Measurements from ENCODE around the gene FBXO31. TPM values are rescaled to one million over a fixed set of nuclear protein-coding genes. Genes with fewer than 3 reads are reported as not detected.
A peak's percentile ranks its signal among the peaks of the same experiment; 100 is the strongest.
"Not testable (repeated sequence)": the region's sequence is repeated elsewhere in the genome, so short reads cannot be mapped to it uniquely, and the experiment has no call there.

The FBXO31 gene
- total RNA-seq, 2 experiments from 2014 or later = 35.7 to 38.9 TPM

DNA sequence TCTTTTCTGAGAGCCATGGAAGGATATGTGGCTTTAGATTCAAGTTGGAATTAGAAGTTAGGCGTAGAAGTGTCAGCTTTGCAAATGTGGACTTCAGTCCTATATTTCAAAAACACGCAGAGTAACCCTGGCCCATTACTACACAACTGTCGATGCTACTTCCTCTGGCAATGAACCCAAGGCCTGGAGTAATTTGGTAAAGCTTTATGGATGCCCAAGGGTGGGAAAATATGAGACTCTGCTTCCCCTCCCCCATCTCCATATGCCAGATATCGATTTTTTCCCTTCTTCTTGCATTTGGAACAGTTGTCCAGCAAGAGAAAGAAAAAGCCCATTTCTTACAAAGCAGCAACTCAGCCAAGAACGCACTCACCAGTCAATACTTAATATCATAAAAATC lies 5.7 kb upstream of the FBXO31 start:
- Histone ChIP-seq H3K9me3 (ENCODE audit: control insufficient read depth in 1 of 2, insufficient read depth in 1 of 2, low read length in 2 of 2) (no peaks in the 10 kb centered on the region), H3K4me1 (ENCODE audit: insufficient read depth, low read length) (peaks cover 53% of the 10 kb centered on the region), H3K36me3 (ENCODE audit: insufficient read depth, low read length) (no peaks in the 10 kb centered on the region), H3K4me3 (ENCODE audit: low read length) (no peak overlapping the region), H3K27me3 (ENCODE audit: control insufficient read depth in 1 of 2, insufficient read depth in 2 of 2, low read length in 2 of 2) (no peaks in the 10 kb centered on the region), H3K27ac (ENCODE audit: low read depth in 1 of 2, low read length in 2 of 2) (no peak overlapping the region)
- peak overlapping the region; percentile 39 for H3K4me3 Mint-ChIP-seq
- ATAC-seq (ENCODE audit: poor library complexity) (no peak), DNase-seq (no peak)
- intact Hi-C loops (cut with DNase I, micrococcal nuclease) = loop anchor here in 1 of 2 experiments (10.0 kb wide), 2 partner anchors 476 to 1066 kb away; partner anchors contain the start of genes SLC7A5 and ZFPM1
- H3K4me1 Mint-ChIP-seq (ENCODE audit: low read depth) = peaks cover 56% of the 10 kb centered on the region
- TF ChIP-seq, protein P1, sequence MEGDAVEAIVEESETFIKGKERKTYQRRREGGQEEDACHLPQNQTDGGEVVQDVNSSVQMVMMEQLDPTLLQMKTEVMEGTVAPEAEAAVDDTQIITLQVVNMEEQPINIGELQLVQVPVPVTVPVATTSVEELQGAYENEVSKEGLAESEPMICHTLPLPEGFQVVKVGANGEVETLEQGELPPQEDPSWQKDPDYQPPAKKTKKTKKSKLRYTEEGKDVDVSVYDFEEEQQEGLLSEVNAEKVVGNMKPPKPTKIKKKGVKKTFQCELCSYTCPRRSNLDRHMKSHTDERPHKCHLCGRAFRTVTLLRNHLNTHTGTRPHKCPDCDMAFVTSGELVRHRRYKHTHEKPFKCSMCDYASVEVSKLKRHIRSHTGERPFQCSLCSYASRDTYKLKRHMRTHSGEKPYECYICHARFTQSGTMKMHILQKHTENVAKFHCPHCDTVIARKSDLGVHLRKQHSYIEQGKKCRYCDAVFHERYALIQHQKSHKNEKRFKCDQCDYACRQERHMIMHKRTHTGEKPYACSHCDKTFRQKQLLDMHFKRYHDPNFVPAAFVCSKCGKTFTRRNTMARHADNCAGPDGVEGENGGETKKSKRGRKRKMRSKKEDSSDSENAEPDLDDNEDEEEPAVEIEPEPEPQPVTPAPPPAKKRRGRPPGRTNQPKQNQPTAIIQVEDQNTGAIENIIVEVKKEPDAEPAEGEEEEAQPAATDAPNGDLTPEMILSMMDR (IDR thresholded peaks at IDR 0.05) = no peak
- no peaks in the 10 kb centered on the region for H3K9me3 Mint-ChIP-seq
- H3K27ac Mint-ChIP-seq = peak overlapping the region; percentile 98
- POLR2A ChIA-PET = interaction anchor here (0.7 kb wide), 1 partner anchor 54 kb away, joined by 4 read pairs; no protein-coding TSS in a partner anchor
- CTCF ChIA-PET = no interaction called here
- peaks cover 20% of the 10 kb centered on the region for H3K36me3 Mint-ChIP-seq (ENCODE audit: low read depth)
- no peaks in the 10 kb centered on the region for H3K27me3 Mint-ChIP-seq

DNA sequence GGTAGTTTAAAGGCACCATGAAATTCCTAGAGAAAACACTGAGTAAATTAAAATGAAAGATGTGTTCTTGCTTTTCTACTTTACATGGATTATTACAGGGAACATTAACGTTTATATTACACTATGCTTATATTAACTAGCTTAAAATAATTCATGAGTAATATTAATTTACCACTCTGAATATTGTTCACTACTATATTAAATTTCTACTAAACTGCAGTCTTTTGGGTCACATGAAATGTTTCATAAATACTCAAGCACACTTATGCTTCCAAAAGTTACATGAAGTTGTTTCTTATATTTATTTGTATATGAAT lies 5.2 kb upstream of the FBXO31 start:
- H3K4me1 Mint-ChIP-seq (ENCODE audit: low read depth) = peaks cover 55% of the 10 kb centered on the region
- Histone ChIP-seq H3K27me3 (ENCODE audit: control insufficient read depth in 1 of 2, insufficient read depth in 2 of 2, low read length in 2 of 2) (no peaks in the 10 kb centered on the region), H3K9me3 (ENCODE audit: control insufficient read depth in 1 of 2, insufficient read depth in 1 of 2, low read length in 2 of 2) (no peaks in the 10 kb centered on the region), H3K27ac (ENCODE audit: low read depth in 1 of 2, low read length in 2 of 2) (peak overlapping the region; percentile 70 to 82), H3K4me3 (ENCODE audit: low read length) (peak overlapping the region; percentile 8), H3K4me1 (ENCODE audit: insufficient read depth, low read length) (peaks cover 55% of the 10 kb centered on the region), H3K36me3 (ENCODE audit: insufficient read depth, low read length) (no peaks in the 10 kb centered on the region)
- peak overlapping the region; percentile 79 for H3K4me3 Mint-ChIP-seq
- peaks cover 4% of the 10 kb centered on the region for H3K27me3 Mint-ChIP-seq
- H3K9me3 Mint-ChIP-seq = no peaks in the 10 kb centered on the region
- TF ChIP-seq, protein P1 (IDR thresholded peaks at IDR 0.05) = no peak
- peak overlapping the region; percentile 98 for H3K27ac Mint-ChIP-seq
- ATAC-seq (ENCODE audit: poor library complexity) (no peak), DNase-seq (no peak)
- intact Hi-C loops (cut with DNase I, micrococcal nuclease) = loop anchor here in 1 of 2 experiments (10.0 kb wide), 2 partner anchors 476 to 1066 kb away; partner anchors contain the start of genes SLC7A5 and ZFPM1
- CTCF ChIA-PET = no interaction called here
- POLR2A ChIA-PET = interaction anchor here (0.7 to 1.9 kb wide), 7 partner anchors 53 to 563 kb away, joined by 3 to 15 read pairs (median 4); partner anchors contain the start of genes BANP, C16orf95 and KLHDC4
- H3K36me3 Mint-ChIP-seq (ENCODE audit: low read depth) = peaks cover 22% of the 10 kb centered on the region

DNA sequence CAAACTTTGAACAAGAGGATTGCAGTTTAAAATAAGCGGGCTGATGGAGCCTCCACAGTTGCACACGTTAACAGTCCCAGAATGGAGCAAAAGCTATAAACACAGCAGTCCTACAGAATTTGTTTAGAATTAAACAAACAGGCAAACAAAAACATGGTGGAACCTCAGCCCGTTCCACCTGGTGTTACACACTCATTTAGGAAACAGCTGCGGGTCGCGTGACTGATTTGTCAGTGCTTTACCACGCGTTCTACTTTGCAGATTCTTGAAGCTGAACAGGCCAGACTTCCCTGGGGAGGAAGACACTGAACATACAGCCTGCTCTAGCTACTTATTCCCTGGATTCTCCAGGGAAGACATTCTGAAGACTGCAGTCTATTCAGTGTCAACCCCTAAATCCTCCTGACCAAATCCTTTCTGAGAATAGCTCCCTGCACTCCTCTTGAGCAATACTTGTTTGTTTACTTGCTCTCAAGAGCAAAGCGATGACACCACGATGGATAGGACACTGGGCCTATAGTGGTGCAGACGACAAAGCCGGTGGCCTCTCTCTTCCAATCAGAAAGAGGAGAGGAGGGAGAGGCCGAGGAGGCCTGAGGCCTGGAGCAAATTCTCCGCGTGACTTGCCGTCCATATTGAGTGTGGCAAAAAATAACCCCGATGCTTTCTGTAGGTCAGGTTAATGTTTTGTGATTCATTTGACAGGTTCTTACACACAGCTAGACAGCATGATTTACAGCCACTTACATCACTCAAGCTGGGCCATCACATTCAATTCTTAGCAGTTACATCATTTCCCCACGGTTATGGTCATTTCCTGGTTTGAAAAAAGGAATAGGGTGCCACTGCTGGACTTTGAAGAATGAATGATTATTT lies 4.6 kb upstream of the FBXO31 start:
- no peaks in the 10 kb centered on the region for H3K9me3 Mint-ChIP-seq
- no peaks in the 10 kb centered on the region for H3K36me3 ChIP-seq (ENCODE audit: insufficient read depth, low read length)
- peak overlapping the region; percentile 98 for H3K27ac Mint-ChIP-seq
- peaks cover 49% of the 10 kb centered on the region for H3K4me1 Mint-ChIP-seq (ENCODE audit: low read depth)
- DNase-seq (peak; percentile 74 to 97 (median 82)), ATAC-seq (ENCODE audit: poor library complexity) (peak; percentile 71)
- no peaks in the 10 kb centered on the region for H3K9me3 ChIP-seq (ENCODE audit: control insufficient read depth in 1 of 2, insufficient read depth in 1 of 2, low read length in 2 of 2)
- peak overlapping the region; percentile 79 for H3K4me3 Mint-ChIP-seq
- peaks cover 4% of the 10 kb centered on the region for H3K27me3 Mint-ChIP-seq
- intact Hi-C loops (cut with DNase I, micrococcal nuclease) = loop anchor here in 1 of 2 experiments (10.0 kb wide), 2 partner anchors 477 to 1067 kb away; partner anchors contain the start of genes SLC7A5 and ZFPM1
- ChIA-PET CTCF (no interaction called here), POLR2A (interaction anchor here (0.8 to 1.9 kb wide), 8 partner anchors 13 to 563 kb away, joined by 3 to 15 read pairs (median 4); partner anchors contain the start of genes BANP, C16orf95 and KLHDC4)
- peak overlapping the region; percentile 8 for H3K4me3 ChIP-seq (ENCODE audit: low read length)
- peak overlapping the region; percentile 70 to 82 for H3K27ac ChIP-seq (ENCODE audit: low read depth in 1 of 2, low read length in 2 of 2)
- H3K36me3 Mint-ChIP-seq (ENCODE audit: low read depth) = peaks cover 18% of the 10 kb centered on the region
- TF ChIP-seq, protein P1 (IDR thresholded peaks at IDR 0.05) = no peak
- H3K27me3 ChIP-seq (ENCODE audit: control insufficient read depth in 1 of 2, insufficient read depth in 2 of 2, low read length in 2 of 2) = no peaks in the 10 kb centered on the region
- H3K4me1 ChIP-seq (ENCODE audit: insufficient read depth, low read length) = peaks cover 49% of the 10 kb centered on the region

DNA sequence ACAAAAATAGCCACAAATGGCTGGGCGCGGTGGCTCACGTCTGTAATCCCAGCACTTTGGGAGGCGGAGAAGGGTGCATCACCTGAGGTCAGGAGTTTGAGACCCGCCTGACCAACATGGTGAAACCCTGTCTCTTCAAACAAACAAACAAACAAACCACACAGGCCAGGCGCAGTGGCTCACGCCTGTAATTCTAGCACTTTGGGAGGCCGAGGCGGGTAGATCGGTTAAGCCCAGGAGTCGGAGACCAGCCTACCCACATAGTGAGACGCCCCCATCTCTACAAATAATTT lies 1.2 kb upstream of the FBXO31 start:
- H3K36me3 Mint-ChIP-seq (ENCODE audit: low read depth) = peaks cover 20% of the 10 kb centered on the region
- H3K27me3 ChIP-seq (ENCODE audit: control insufficient read depth in 1 of 2, insufficient read depth in 2 of 2, low read length in 2 of 2); ATAC-seq (ENCODE audit: poor library complexity); H3K36me3 ChIP-seq (ENCODE audit: insufficient read depth, low read length); H3K9me3 ChIP-seq (ENCODE audit: control insufficient read depth in 1 of 2, insufficient read depth in 1 of 2, low read length in 2 of 2); H3K9me3 Mint-ChIP-seq; H3K27me3 Mint-ChIP-seq: not testable (repeated sequence)
- H3K4me1 Mint-ChIP-seq (ENCODE audit: low read depth) = peaks cover 72% of the 10 kb centered on the region
- intact Hi-C loops (cut with DNase I, micrococcal nuclease) = loop anchor here in 1 of 2 experiments (10.0 kb wide), 2 partner anchors 480 to 1070 kb away; partner anchors contain the start of genes SLC7A5 and ZFPM1
- H3K4me1 ChIP-seq (ENCODE audit: insufficient read depth, low read length) = peaks cover 66% of the 10 kb centered on the region
- peak overlapping the region; percentile 59 for H3K4me3 Mint-ChIP-seq
- peak overlapping the region; percentile 45 to 72 for H3K27ac ChIP-seq (ENCODE audit: low read depth in 1 of 2, low read length in 2 of 2)
- ChIA-PET POLR2A (interaction anchor here (1.4 to 4.2 kb wide), 5 partner anchors 9 to 566 kb away, joined by 6 to 99 read pairs (median 10); partner anchors contain the start of genes BANP, C16orf95, KLHDC4 and MAP1LC3B), CTCF (interaction anchor here (1.2 to 3.5 kb wide), 2 partner anchors 10 to 394 kb away, joined by 3 to 36 read pairs; no protein-coding TSS in a partner anchor)
- peak overlapping the region; percentile 100 for H3K27ac Mint-ChIP-seq
- peak in 1 of 14 experiments; percentile 25 for DNase-seq
- H3K4me3 ChIP-seq (ENCODE audit: low read length) = peak overlapping the region; percentile 83

Data from CD4-positive, alpha-beta T cell (primary cell).